ENCODE measurements around the gene SPTBN2.

SPTBN2 gene

DNA sequence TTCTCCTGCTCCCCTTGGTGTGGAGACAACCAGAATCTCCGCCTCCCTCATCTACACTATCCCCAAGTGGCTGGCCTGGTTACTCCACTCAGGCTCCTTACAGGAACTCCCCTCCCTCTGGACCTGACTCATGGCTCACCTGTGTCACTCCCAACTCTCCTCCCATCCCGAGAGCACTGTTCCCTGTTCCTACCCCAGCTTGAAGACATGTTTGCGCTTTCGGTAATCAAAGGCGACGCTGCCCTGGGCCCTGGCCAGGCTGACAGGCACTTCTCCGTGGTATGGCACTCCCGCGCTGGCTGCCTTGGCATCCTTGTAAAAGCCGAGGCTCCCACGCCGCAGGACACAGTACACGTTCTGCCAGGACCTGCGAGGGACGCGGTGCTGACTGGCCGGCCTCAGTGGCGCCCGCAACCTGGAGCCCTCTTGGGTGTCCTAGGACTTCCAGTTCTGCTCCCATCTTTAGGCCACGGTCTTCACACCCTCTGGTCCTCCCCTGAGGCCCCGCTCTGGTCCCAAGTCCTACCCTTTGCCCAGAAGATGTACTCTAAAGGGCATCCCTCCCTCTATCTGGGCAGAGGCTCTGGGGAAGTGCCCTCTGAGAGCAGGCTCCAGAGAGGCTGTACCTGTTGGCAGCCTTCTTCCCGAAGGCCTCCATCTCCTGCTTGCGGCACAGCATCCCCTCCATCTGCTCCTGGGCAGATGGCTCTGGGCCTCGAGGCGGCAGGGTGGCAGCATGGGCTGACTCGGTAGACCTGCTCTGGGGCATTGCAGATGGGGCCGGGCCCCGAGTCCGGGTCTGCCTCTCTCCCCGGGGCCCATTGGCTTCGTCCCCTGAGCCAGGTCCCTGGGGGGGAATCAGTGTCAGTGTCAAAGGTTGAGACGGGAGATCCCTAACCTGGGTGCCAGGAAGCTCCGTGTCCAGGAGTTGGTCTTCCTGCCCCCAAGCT lies 41.9 kb downstream of the SPTBN2 start:
- no peak for TF ChIP-seq CSDC2 (CRISPR knock-in tag; IDR thresholded peaks at IDR 0.05)
- TF ChIP-seq, protein P1, sequence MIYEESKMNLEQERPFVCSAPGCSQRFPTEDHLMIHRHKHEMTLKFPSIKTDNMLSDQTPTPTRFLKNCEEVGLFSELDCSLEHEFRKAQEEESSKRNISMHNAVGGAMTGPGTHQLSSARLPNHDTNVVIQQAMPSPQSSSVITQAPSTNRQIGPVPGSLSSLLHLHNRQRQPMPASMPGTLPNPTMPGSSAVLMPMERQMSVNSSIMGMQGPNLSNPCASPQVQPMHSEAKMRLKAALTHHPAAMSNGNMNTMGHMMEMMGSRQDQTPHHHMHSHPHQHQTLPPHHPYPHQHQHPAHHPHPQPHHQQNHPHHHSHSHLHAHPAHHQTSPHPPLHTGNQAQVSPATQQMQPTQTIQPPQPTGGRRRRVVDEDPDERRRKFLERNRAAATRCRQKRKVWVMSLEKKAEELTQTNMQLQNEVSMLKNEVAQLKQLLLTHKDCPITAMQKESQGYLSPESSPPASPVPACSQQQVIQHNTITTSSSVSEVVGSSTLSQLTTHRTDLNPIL (CRISPR knock-in tag; IDR thresholded peaks at IDR 0.05; ENCODE audit: low read depth) = no peak
- TF ChIP-seq, protein P2, sequence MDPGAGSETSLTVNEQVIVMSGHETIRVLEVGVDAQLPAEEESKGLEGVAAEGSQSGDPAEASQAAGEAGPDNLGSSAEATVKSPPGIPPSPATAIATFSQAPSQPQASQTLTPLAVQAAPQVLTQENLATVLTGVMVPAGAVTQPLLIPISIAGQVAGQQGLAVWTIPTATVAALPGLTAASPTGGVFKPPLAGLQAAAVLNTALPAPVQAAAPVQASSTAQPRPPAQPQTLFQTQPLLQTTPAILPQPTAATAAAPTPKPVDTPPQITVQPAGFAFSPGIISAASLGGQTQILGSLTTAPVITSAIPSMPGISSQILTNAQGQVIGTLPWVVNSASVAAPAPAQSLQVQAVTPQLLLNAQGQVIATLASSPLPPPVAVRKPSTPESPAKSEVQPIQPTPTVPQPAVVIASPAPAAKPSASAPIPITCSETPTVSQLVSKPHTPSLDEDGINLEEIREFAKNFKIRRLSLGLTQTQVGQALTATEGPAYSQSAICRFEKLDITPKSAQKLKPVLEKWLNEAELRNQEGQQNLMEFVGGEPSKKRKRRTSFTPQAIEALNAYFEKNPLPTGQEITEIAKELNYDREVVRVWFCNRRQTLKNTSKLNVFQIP (CRISPR knock-in tag; IDR thresholded peaks at IDR 0.05; ENCODE audit: borderline replicate concordance, low read depth) = no peak
- no peak for TF ChIP-seq ESRRG (CRISPR knock-in tag; IDR thresholded peaks at IDR 0.05)
- no peak for TF ChIP-seq ISL1 (CRISPR knock-in tag; IDR thresholded peaks at IDR 0.05)
- no peak for TF ChIP-seq PPARA (CRISPR knock-in tag; IDR thresholded peaks at IDR 0.05; ENCODE audit: borderline replicate concordance)
- TF ChIP-seq, protein P3, sequence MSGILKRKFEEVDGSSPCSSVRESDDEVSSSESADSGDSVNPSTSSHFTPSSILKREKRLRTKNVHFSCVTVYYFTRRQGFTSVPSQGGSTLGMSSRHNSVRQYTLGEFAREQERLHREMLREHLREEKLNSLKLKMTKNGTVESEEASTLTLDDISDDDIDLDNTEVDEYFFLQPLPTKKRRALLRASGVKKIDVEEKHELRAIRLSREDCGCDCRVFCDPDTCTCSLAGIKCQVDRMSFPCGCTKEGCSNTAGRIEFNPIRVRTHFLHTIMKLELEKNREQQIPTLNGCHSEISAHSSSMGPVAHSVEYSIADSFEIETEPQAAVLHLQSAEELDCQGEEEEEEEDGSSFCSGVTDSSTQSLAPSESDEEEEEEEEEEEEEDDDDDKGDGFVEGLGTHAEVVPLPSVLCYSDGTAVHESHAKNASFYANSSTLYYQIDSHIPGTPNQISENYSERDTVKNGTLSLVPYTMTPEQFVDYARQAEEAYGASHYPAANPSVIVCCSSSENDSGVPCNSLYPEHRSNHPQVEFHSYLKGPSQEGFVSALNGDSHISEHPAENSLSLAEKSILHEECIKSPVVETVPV (CRISPR knock-in tag; IDR thresholded peaks at IDR 0.05) = no peak
- TF ChIP-seq ARNTL (CRISPR knock-in tag; IDR thresholded peaks at IDR 0.05; ENCODE audit: borderline replicate concordance, low read depth) = no peak
- no peak for TF ChIP-seq TCF4 (CRISPR knock-in tag; IDR thresholded peaks at IDR 0.05; ENCODE audit: borderline replicate concordance)
- TF ChIP-seq TOX (CRISPR knock-in tag; IDR thresholded peaks at IDR 0.05; ENCODE audit: borderline replicate concordance) = no peak
- TF ChIP-seq, protein P4, sequence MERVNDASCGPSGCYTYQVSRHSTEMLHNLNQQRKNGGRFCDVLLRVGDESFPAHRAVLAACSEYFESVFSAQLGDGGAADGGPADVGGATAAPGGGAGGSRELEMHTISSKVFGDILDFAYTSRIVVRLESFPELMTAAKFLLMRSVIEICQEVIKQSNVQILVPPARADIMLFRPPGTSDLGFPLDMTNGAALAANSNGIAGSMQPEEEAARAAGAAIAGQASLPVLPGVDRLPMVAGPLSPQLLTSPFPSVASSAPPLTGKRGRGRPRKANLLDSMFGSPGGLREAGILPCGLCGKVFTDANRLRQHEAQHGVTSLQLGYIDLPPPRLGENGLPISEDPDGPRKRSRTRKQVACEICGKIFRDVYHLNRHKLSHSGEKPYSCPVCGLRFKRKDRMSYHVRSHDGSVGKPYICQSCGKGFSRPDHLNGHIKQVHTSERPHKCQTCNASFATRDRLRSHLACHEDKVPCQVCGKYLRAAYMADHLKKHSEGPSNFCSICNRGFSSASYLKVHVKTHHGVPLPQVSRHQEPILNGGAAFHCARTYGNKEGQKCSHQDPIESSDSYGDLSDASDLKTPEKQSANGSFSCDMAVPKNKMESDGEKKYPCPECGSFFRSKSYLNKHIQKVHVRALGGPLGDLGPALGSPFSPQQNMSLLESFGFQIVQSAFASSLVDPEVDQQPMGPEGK (CRISPR knock-in tag; IDR thresholded peaks at IDR 0.05; ENCODE audit: borderline replicate concordance) = no peak
- TF ChIP-seq, protein P5, sequence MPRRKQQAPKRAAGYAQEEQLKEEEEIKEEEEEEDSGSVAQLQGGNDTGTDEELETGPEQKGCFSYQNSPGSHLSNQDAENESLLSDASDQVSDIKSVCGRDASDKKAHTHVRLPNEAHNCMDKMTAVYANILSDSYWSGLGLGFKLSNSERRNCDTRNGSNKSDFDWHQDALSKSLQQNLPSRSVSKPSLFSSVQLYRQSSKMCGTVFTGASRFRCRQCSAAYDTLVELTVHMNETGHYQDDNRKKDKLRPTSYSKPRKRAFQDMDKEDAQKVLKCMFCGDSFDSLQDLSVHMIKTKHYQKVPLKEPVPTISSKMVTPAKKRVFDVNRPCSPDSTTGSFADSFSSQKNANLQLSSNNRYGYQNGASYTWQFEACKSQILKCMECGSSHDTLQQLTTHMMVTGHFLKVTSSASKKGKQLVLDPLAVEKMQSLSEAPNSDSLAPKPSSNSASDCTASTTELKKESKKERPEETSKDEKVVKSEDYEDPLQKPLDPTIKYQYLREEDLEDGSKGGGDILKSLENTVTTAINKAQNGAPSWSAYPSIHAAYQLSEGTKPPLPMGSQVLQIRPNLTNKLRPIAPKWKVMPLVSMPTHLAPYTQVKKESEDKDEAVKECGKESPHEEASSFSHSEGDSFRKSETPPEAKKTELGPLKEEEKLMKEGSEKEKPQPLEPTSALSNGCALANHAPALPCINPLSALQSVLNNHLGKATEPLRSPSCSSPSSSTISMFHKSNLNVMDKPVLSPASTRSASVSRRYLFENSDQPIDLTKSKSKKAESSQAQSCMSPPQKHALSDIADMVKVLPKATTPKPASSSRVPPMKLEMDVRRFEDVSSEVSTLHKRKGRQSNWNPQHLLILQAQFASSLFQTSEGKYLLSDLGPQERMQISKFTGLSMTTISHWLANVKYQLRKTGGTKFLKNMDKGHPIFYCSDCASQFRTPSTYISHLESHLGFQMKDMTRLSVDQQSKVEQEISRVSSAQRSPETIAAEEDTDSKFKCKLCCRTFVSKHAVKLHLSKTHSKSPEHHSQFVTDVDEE (CRISPR knock-in tag; IDR thresholded peaks at IDR 0.05) = no peak
- no peak for TF ChIP-seq GLIS3 (CRISPR knock-in tag; IDR thresholded peaks at IDR 0.05)
- TF ChIP-seq ZFP3 (CRISPR knock-in tag; IDR thresholded peaks at IDR 0.05) = no peak
- TF ChIP-seq BACH2 (CRISPR knock-in tag; IDR thresholded peaks at IDR 0.05; ENCODE audit: borderline replicate concordance) = no peak
- no peak for TF ChIP-seq ZNF8 (CRISPR knock-in tag; IDR thresholded peaks at IDR 0.05)
- no peak for TF ChIP-seq ZFP30 (CRISPR knock-in tag; IDR thresholded peaks at IDR 0.05)
- no peak for TF ChIP-seq OSR1 (CRISPR knock-in tag; IDR thresholded peaks at IDR 0.05)
- TF ChIP-seq ZC3H10 (CRISPR knock-in tag; IDR thresholded peaks at IDR 0.05) = no peak
- ATAC-seq = no peak

DNA sequence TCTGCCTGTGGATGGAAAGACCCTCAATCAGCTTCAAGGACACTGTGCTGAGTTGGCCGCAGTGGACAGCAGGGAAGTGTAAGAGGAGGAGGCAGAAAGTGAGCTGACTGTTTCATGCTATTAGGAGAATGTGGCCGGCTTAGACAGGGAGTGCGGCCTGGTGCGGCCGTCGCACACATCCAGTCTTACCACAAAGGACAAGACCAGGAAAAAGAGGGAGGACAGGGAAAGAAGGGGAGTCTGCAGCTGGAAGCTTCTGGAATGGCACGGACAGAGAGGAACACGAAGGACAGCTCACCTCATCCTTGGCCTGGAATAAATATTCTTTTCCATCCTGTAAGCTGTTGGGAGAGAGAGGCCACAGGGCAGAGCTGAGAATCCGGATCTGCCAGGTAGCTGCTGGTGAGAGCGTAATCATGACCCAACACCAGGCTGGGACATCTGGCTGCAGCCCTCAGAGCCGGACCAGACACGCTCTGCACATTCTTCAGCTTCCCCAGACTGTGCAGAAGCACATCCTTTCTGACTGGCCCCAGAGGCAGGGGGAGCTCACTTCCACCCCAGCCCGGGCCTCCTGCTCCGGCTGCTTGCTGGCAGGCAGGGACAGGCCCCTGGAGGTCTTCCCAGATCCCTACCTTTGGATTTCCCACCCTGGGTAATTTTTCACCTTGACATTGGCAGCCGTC lies 42.8 kb downstream of the SPTBN2 start:
- ATAC-seq = no peak
- TF ChIP-seq TCF4 (CRISPR knock-in tag; IDR thresholded peaks at IDR 0.05; ENCODE audit: borderline replicate concordance) = no peak
- TF ChIP-seq ZFP3 (CRISPR knock-in tag; IDR thresholded peaks at IDR 0.05) = no peak
- no peak for TF ChIP-seq TOX (CRISPR knock-in tag; IDR thresholded peaks at IDR 0.05; ENCODE audit: borderline replicate concordance)
- TF ChIP-seq CSDC2 (CRISPR knock-in tag; IDR thresholded peaks at IDR 0.05) = no peak
- TF ChIP-seq ZNF8 (CRISPR knock-in tag; IDR thresholded peaks at IDR 0.05) = no peak
- TF ChIP-seq ZC3H10 (CRISPR knock-in tag; IDR thresholded peaks at IDR 0.05) = no peak
- no peak for TF ChIP-seq ESRRG (CRISPR knock-in tag; IDR thresholded peaks at IDR 0.05)
- no peak for TF ChIP-seq BACH2 (CRISPR knock-in tag; IDR thresholded peaks at IDR 0.05; ENCODE audit: borderline replicate concordance)
- TF ChIP-seq OSR1 (CRISPR knock-in tag; IDR thresholded peaks at IDR 0.05) = no peak
- TF ChIP-seq, protein P4 (CRISPR knock-in tag; IDR thresholded peaks at IDR 0.05; ENCODE audit: borderline replicate concordance) = no peak
